ENCODE results near the gene NENF. TPM values are rescaled to one million over a fixed set of nuclear protein-coding genes. Genes with fewer than 3 reads are reported as not detected.

The NENF gene
- total RNA-seq, 2 experiments from 2014 or later = 41.5 to 42.1 TPM

- ChIA-PET CTCF (no interaction called here), POLR2A (no interaction called here)
These were observed 55.9 kb downstream of the NENF start for GRCh38 chr1:212488436-212489283.

GRCh38 chr1:212489284-212489859 is 56.7 kb downstream of the NENF start:
- ChIA-PET CTCF (no interaction called here), POLR2A (interaction anchor here (0.6 kb wide), 1 partner anchor 119 kb away, joined by 3 read pairs; the partner anchor contains the start of gene ATF3)

- POLR2A ChIA-PET = no interaction called here
- CTCF ChIA-PET = interaction anchor here (1.4 kb wide), 1 partner anchor 35 kb away, joined by 3 read pairs; no protein-coding TSS in a partner anchor
These were observed 57.6 kb downstream of the NENF start for GRCh38 chr1:212490276-212490675.

- ChIA-PET POLR2A (no interaction called here), CTCF (interaction anchor here (1.4 kb wide), 1 partner anchor 36 kb away, joined by 3 read pairs; no protein-coding TSS in a partner anchor)
These were observed 58.7 kb downstream of the NENF start for GRCh38 chr1:212491454-212491853.

Other genes starting within 250 kb of the NENF start
- 10 to 100 TPM; 42.0 to 42.9 TPM for gene PPP2R5A, start 147.5 kb upstream of the NENF start, total RNA-seq
- 10 to 100 TPM; 18.3 to 19.2 TPM for gene PACC1, start 18.0 kb upstream of the NENF start, total RNA-seq
- 10 to 100 TPM; 38.6 to 38.9 TPM for gene ATF3, start 175.8 kb downstream of the NENF start, total RNA-seq

Data from activated CD8-positive, alpha-beta memory T cell treated with anti-CD3 and anti-CD28 coated beads for 36 hours (primary cell).